Non-pigmented ciliary epithelial cell (primary cell): ENCODE measurements around the gene GUK1.
"Not testable (repeated sequence)": the region's sequence is repeated elsewhere in the genome, so short reads cannot be mapped to it uniquely, and the experiment has no call there.

ENCODE experiments used
- DNase-seq: peaks from one replicate; pipeline ENCODE4 v3.0.0-alpha.2; 2010; ENCODE audit warnings: low read depth

The GUK1 gene

GRCh38 chr1:228163007-228163753 is 23.1 kb downstream of the GUK1 start:
- no peak for DNase-seq

GRCh38 chr1:228163776-228164519 is 23.9 kb downstream of the GUK1 start:
- no peak for DNase-seq

- DNase-seq, result no peak
Observed at GRCh38 chr1:228164561-228165371, 24.7 kb downstream of the GUK1 start.

- DNase-seq, result peak; percentile 91
Observed at GRCh38 chr1:228165372-228166169, 25.5 kb downstream of the GUK1 start, which contains the start of gene IBA57. Gene IBA57 (plus strand): TSS chr1:228165804. CDS start chr1:228165817, 13 bp downstream.

GRCh38 chr1:228166170-228166936 is 26.3 kb downstream of the GUK1 start:
- peak; percentile 8 for DNase-seq

GRCh38 chr1:228168563-228169270 is 28.6 kb downstream of the GUK1 start:
- DNase-seq, result no peak

- no peak for DNase-seq
Observed at GRCh38 chr1:228169345-228169744, 29.3 kb downstream of the GUK1 start.

- no peak for DNase-seq
Observed at GRCh38 chr1:228170666-228171065, 30.6 kb downstream of the GUK1 start.

GRCh38 chr1:228171221-228171891 is 31.3 kb downstream of the GUK1 start:
- DNase-seq, result no peak

GRCh38 chr1:228172591-228173527 is 32.8 kb downstream of the GUK1 start:
- DNase-seq, result no peak

GRCh38 chr1:228173528-228174481 is 33.7 kb downstream of the GUK1 start:
- not testable (repeated sequence) for DNase-seq

GRCh38 chr1:228174482-228175315 is 34.6 kb downstream of the GUK1 start:
- DNase-seq, result no peak

GRCh38 chr1:228175316-228176023 is 35.4 kb downstream of the GUK1 start:
- no peak for DNase-seq

GRCh38 chr1:228176024-228176395 is 35.9 kb downstream of the GUK1 start:
- no peak for DNase-seq

- DNase-seq, result no peak
Observed at GRCh38 chr1:228176461-228177182, 36.5 kb downstream of the GUK1 start.
